ACHN (cell line): Measurements from ENCODE around the gene TAGAP.
"Not testable (repeated sequence)": the region's sequence is repeated elsewhere in the genome, so short reads cannot be mapped to it uniquely, and the experiment has no call there.

Experiments
- DNase-seq: peaks from one replicate; pipeline ENCODE4 v3.0.0-alpha.2; 2015
- in situ Hi-C: cut with HindIII; loops from 2 replicates; pipeline ENCODE4 v1.10.0; 2017; ENCODE audit warnings: low sequenced_read_pairs, low pct_ligation_motif_present, low pct_unique_long_range_greater_than_20kb

Gene TAGAP

GRCh38 chr6:159056432-159056831 lies 11.6 kb upstream of the TAGAP start:
- no peak for DNase-seq
- in situ Hi-C loops, result no loop called here

DNA sequence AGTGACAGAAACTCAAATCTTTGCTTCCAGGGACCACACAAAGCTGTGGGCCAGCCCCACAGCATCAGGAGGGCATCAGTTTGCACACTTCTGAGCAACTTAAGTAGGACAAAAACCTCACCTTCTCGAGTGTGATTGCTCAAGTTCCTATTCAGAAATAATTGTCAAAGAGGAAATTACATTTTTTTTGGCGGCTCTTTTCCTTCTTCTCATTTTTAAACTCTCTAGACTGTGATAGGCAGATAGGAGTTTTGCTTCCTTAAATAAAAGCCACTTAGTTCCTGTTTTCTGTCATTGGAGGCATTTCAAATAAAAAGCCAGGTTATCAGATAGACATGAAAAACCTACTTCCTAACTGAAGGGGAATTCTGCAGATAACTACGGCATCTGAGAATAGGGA lies 11.2 kb upstream of the TAGAP start:
- no peak for DNase-seq
- in situ Hi-C loops, result no loop called here

GRCh38 chr6:159053781-159054398 lies 9.1 kb upstream of the TAGAP start:
- DNase-seq, result no peak
- in situ Hi-C loops, result no loop called here

GRCh38 chr6:159052720-159053119 lies 7.9 kb upstream of the TAGAP start:
- no peak for DNase-seq
- in situ Hi-C loops, result no loop called here

- in situ Hi-C loops, result no loop called here
- DNase-seq, result no peak
Observed at GRCh38 chr6:159047891-159048685, 3.3 kb upstream of the TAGAP start.

DNA sequence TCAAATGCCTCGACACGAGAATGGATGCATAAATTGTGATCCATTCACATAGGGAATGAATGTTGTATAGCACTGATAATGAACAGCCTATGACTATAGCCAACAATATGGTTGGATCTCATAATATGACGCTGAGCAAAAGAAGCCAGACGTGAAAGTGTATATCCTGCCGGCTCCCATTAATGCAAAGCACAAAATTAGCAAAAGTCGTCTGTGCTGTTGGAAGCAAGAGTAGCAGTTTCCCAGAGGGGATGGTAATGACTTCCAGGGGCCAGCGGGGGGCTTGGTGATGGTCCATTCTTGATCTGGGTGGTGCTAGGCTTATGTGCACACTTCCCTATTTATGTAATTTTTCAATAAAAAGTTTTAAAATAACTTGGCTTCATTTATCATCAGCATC lies 1.0 kb upstream of the TAGAP start:
- no peak for DNase-seq
- in situ Hi-C loops, result no loop called here

GRCh38 chr6:159043947-159044346 lies 844 bp downstream of the TAGAP start:
- no peak for DNase-seq
- in situ Hi-C loops, result no loop called here

DNA sequence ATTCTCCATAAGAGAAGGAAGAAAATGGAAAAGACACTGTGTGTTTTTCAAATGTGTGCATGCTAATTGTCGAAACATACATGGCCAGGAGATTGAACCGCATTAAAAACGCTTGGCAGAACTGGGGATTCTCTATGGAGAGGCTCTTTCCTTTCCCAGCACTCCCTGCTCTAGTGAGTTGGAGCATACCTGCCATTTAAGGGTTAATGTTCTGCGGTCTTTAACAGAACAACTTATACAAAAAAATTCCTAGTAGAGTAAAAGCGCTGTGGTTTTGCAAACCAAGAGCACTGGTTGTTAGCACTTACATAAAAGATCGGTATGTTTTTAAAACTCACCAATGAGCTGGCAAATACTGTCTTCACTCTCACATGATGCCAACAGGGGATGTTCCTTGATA lies 1.5 kb downstream of the TAGAP start:
- in situ Hi-C loops, result no loop called here

DNA sequence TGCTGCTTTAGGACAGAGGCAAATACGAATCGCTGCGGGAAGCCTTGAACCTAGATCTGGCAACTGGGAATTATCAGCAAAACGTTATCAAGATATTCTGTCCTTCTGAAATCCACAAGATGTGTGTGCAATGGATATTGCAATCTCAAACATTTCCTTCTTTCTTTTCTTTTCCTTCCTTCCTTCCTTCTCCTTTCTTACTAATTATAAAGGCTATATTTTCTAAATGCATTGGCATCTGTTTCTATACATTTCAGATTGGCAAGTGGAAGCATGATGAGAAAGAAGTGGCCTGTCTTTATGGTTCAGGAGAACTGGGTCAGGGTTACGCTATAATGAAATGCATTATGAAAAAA lies 2.0 kb downstream of the TAGAP start:
- no peak for DNase-seq
- in situ Hi-C loops, result no loop called here

More for the DNA sequence above, 1.5 kb downstream of the TAGAP start:
- no peak for DNase-seq

- DNase-seq, result peak; percentile 67
- in situ Hi-C loops, result no loop called here
Observed at GRCh38 chr6:159042003-159042825, 2.6 kb downstream of the TAGAP start.

- DNase-seq, result no peak
- in situ Hi-C loops, result no loop called here
Observed at GRCh38 chr6:159041181-159041580, 3.6 kb downstream of the TAGAP start.

DNA sequence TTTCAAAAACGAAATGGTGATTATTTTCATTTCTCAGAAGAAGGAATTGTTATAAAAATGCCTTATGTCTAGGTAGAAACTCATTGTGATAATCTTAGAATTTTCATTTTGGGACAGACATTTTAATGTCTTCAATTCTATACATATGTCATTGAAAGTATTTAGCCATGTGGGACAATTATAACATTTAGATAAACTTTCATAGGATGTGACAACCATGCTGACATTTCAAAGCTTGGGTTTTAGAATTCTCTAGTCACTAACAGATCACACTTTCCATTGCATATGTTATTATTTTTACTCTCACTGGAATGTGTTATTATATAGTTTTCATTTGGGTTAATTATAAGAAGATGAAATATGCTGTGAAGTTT lies 4.9 kb downstream of the TAGAP start:
- in situ Hi-C loops, result no loop called here
- DNase-seq, result no peak

DNA sequence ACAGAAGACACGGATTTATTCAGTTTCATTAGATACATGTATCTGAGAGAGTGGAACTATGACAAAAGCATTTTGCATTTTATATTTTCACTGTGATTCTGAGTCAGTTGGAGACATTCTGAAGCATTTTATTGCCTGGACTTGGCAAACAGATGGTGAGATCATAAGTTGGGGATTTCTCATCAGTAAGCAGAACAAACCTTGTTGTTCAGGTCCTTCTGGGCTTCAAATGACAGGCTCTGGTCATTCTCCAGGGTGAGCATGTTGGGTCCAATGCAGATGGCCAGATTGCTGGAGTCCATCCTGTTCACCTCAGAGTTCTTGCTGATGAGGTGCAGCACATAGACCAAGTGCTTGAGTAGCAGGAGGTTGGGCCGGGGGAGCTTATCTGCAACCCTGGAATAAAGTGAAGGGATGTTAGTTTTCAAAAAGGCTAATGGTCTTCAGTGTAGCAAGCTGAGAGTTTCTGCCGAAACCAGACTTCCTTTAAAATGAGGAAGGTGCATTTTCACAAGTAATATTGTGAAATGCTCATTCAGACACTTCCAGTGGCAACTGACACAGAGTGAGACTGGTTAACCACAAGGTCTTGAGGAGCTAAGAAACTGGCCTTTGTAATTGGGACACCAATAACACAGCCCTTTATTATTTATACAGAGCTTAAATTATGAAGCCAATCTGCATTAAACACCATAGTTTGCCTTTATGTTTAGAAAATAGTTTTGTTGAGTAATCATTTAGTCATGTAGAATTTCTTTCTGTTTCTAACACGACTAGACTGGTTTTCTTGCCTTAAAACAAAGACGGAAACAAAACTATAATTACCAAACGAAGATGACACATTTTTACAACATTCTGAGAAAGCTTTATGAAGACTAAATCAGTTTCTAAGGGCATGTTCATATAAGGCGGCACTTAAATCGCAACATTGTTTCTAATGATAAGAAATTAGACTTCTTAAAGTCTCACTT lies 5.6 kb downstream of the TAGAP start:
- no peak for DNase-seq
- in situ Hi-C loops, result no loop called here

- in situ Hi-C loops, DNase-seq: not testable (repeated sequence)
Observed at GRCh38 chr6:159038318-159038717, 6.5 kb downstream of the TAGAP start.

GRCh38 chr6:159037756-159038290 lies 7.0 kb downstream of the TAGAP start:
- DNase-seq, result no peak
- in situ Hi-C loops, result no loop called here

GRCh38 chr6:159036673-159037072 lies 8.1 kb downstream of the TAGAP start:
- DNase-seq, result no peak
- in situ Hi-C loops, result no loop called here

- DNase-seq, result no peak
- in situ Hi-C loops, result no loop called here
Observed at GRCh38 chr6:159035891-159036290, 8.9 kb downstream of the TAGAP start.
